ENCODE measurements around the gene CELF3. TPM values are rescaled to one million over a fixed set of nuclear protein-coding genes. Genes with fewer than 3 reads are reported as not detected.

Gene CELF3
- total and polyA plus RNA-seq, 9 of the 15 experiments (the other 6 are each of a cell fraction or from before 2014, with no cell fraction given), result not detected

- intact Hi-C loops (cut with micrococcal nuclease) (no loop called here), in situ Hi-C loops (cut with MboI) (no loop called here)
- H3K27ac ChIP-seq (ENCODE audit: extremely low read depth, low read depth, low read length), result no peak overlapping the region
- H3K4me2 ChIP-seq (ENCODE audit: insufficient read depth, low read length), result no peak overlapping the region
- H3K9ac ChIP-seq (ENCODE audit: insufficient read depth in 1 of 2, low read depth in 2 of 2, low read length in 2 of 2), result no peak overlapping the region
- BruUV-seq (replicated peaks), result no TSS peak
- 0 out of 3 replicates have a peak, but pooled peaks cover 4% of the 10 kb centered on the region for H3K36me3 ChIP-seq (ENCODE audit: control insufficient read depth, insufficient read depth, low read length)
- DNase-seq (ENCODE audit: extremely low read depth in 1 of 4, low spot score in 3 of 4), result no peak
- ChIA-PET CTCF (ENCODE audit: low intra/inter-chr PET ratio) (no interaction called here), POLR2A (no interaction called here)
- H3K27me3 ChIP-seq (ENCODE audit: control insufficient read depth in 2 of 2, insufficient read depth in 2 of 2, low read length in 2 of 2), result peaks cover 0 to 21% of the 10 kb centered on the region in 2 experiments; a peak in 2 of 5 replicates
- no peak for ATAC-seq
- no peak for FAIRE-seq
- H2AFZ ChIP-seq (ENCODE audit: low read depth, low read length), result no peak overlapping the region
- H3K9me1 ChIP-seq (ENCODE audit: control insufficient read depth, insufficient read depth, low read length), result no peaks in the 10 kb centered on the region
- peaks cover 0 to 13% of the 10 kb centered on the region in 2 experiments; a peak in 2 of 5 replicates for H3K4me1 ChIP-seq (replicated peaks in 1 of 2; ENCODE audit: control insufficient read depth in 2 of 2, insufficient read depth in 2 of 2, low read length in 2 of 2)
- 0 out of 2 replicates have a peak, but pooled peaks cover 14% of the 10 kb centered on the region for H4K20me1 ChIP-seq (replicated peaks; ENCODE audit: control insufficient read depth, insufficient read depth, low read length)
- H3K4me3 ChIP-seq, result no peak overlapping the region
- H3K9me3 ChIP-seq (replicated peaks; ENCODE audit: control insufficient read depth, insufficient read depth, low read depth, low read length), result no peaks in the 10 kb centered on the region; the same call in 1 of the 2 replicates
- 76% methylated on average over 4 of the region's 4 CpGs for WGBS (ENCODE audit: insufficient coverage, low coverage, missing lambda C conversion rate)
- H3K79me2 ChIP-seq (ENCODE audit: control insufficient read depth, insufficient read depth, low read length), result no peaks in the 10 kb centered on the region
- TF ChIP-seq ZNF695 (CRISPR knock-in tag; IDR thresholded peaks at IDR 0.05), result no peak
- no peak for TF ChIP-seq MNT (conservative IDR thresholded peaks at IDR 0.05)
- no peak for TF ChIP-seq FOXA3 (CRISPR knock-in tag; conservative IDR thresholded peaks at IDR 0.05 in 1 of 2, IDR thresholded peaks at IDR 0.05 in 1 of 2)
- no peak for TF ChIP-seq POLR2A (conservative IDR thresholded peaks at IDR 0.05)
- TF ChIP-seq HDAC1 (IDR thresholded peaks at IDR 0.05), result no peak
These were observed 12.4 kb downstream of the CELF3 start for GRCh38 chr1:151704246-151704645.
